HG03095 (cell line): ENCODE results near the gene LHCGR.
"Not testable (repeated sequence)": the region's sequence is repeated elsewhere in the genome, so short reads cannot be mapped to it uniquely, and the experiment has no call there.

Experiments used
- ATAC-seq: cut with Tn5 transposase; IDR thresholded peaks from one replicate; pipeline ENCODE4 v1.9.1; 2021; ENCODE audit warnings: moderate library complexity; ENCODE audit not compliant: unreplicated experiment

The LHCGR gene

GRCh38 chr2:48747319-48747718, 8.2 kb downstream of the LHCGR start:
- ATAC-seq = no peak

GRCh38 chr2:48739236-48739635, 16.3 kb downstream of the LHCGR start:
- ATAC-seq = not testable (repeated sequence)

GRCh38 chr2:48738806-48739205, 16.7 kb downstream of the LHCGR start:
- no peak for ATAC-seq

- no peak for ATAC-seq
These were observed 19.3 kb downstream of the LHCGR start for GRCh38 chr2:48736251-48736650.

GRCh38 chr2:48734576-48735303, 20.8 kb downstream of the LHCGR start:
- ATAC-seq = no peak

- no peak for ATAC-seq
These were observed 22.4 kb downstream of the LHCGR start for GRCh38 chr2:48733067-48733503.

- no peak for ATAC-seq
These were observed 26.7 kb downstream of the LHCGR start for GRCh38 chr2:48728840-48729239.

GRCh38 chr2:48728295-48728694, 27.2 kb downstream of the LHCGR start:
- no peak for ATAC-seq

GRCh38 chr2:48727560-48727959, 28.0 kb downstream of the LHCGR start:
- no peak for ATAC-seq

GRCh38 chr2:48725696-48726494, 29.6 kb downstream of the LHCGR start:
- ATAC-seq = no peak

- ATAC-seq = no peak
These were observed 31.2 kb downstream of the LHCGR start for GRCh38 chr2:48724278-48724677.

GRCh38 chr2:48723129-48723528, 32.4 kb downstream of the LHCGR start:
- ATAC-seq = no peak

- no peak for ATAC-seq
These were observed 33.1 kb downstream of the LHCGR start for GRCh38 chr2:48722391-48722790.

- ATAC-seq = no peak
These were observed 34.4 kb downstream of the LHCGR start for GRCh38 chr2:48721158-48721557.

GRCh38 chr2:48719480-48720177, 35.9 kb downstream of the LHCGR start:
- no peak for ATAC-seq

GRCh38 chr2:48717846-48718245, 37.7 kb downstream of the LHCGR start:
- no peak for ATAC-seq

- ATAC-seq = no peak
These were observed 39.6 kb downstream of the LHCGR start for GRCh38 chr2:48715956-48716355.

GRCh38 chr2:48715042-48715899, 40.3 kb downstream of the LHCGR start:
- no peak for ATAC-seq

- ATAC-seq = no peak
These were observed 41.3 kb downstream of the LHCGR start for GRCh38 chr2:48714245-48714644.

- ATAC-seq = no peak
These were observed 41.9 kb downstream of the LHCGR start for GRCh38 chr2:48713647-48714046.

GRCh38 chr2:48712151-48712550, 43.4 kb downstream of the LHCGR start:
- ATAC-seq = no peak
